KOPT-K1 (cell line): Measurements from ENCODE around the gene AFF3.

Experiments
- H3K27ac ChIP-seq: fragments of 200-600 bp; sonication (generic); 2 replicates; pipeline ENCODE4 v1.5.1; 2016; ENCODE audit warnings: antibody characterized with exemption, mild to moderate bottlenecking, low read depth, low read length; ENCODE audit not compliant: poor library complexity, severe bottlenecking
- H3K36me3 ChIP-seq: fragments of 200-600 bp; sonication (generic); 2 replicates; pipeline ENCODE4 v1.5.1; 2017; ENCODE audit warnings: antibody characterized with exemption, mild to moderate bottlenecking, low read length, moderate library complexity; ENCODE audit not compliant: insufficient read depth
- H3K9me3 ChIP-seq: fragments of 200-600 bp; sonication (generic); 2 replicates; pipeline ENCODE4 v1.5.1; 2017; ENCODE audit warnings: antibody characterized with exemption, low read length, mild to moderate bottlenecking; ENCODE audit not compliant: insufficient read depth, poor library complexity, severe bottlenecking

The AFF3 gene

GRCh38 chr2:99809259-99809900, 333.0 kb downstream of the AFF3 start:
- H3K36me3 ChIP-seq, result no peaks in the 10 kb centered on the region
- no peak overlapping the region for H3K27ac ChIP-seq
- H3K9me3 ChIP-seq, result no peaks in the 10 kb centered on the region

GRCh38 chr2:99808361-99809200, 333.8 kb downstream of the AFF3 start:
- no peaks in the 10 kb centered on the region for H3K36me3 ChIP-seq
- H3K27ac ChIP-seq, result no peak overlapping the region
- peaks cover 2% of the 10 kb centered on the region for H3K9me3 ChIP-seq

GRCh38 chr2:99806758-99807157, 335.6 kb downstream of the AFF3 start:
- Histone ChIP-seq H3K27ac (no peak overlapping the region), H3K36me3 (no peaks in the 10 kb centered on the region)

GRCh38 chr2:99805930-99806476, 336.4 kb downstream of the AFF3 start:
- H3K27ac ChIP-seq, result no peak overlapping the region
- no peaks in the 10 kb centered on the region for H3K36me3 ChIP-seq
- H3K9me3 ChIP-seq, result peaks cover 8% of the 10 kb centered on the region

More at GRCh38 chr2:99806758-99807157, 335.6 kb downstream of the AFF3 start:
- H3K9me3 ChIP-seq, result peaks cover 8% of the 10 kb centered on the region

GRCh38 chr2:99803846-99804245, 338.5 kb downstream of the AFF3 start:
- no peaks in the 10 kb centered on the region for H3K36me3 ChIP-seq
- peak overlapping the region; percentile 27 for H3K27ac ChIP-seq
- H3K9me3 ChIP-seq, result peaks cover 8% of the 10 kb centered on the region

- H3K27ac ChIP-seq, result no peak overlapping the region
- H3K36me3 ChIP-seq, result no peaks in the 10 kb centered on the region
Observed at GRCh38 chr2:99802734-99803133, 339.7 kb downstream of the AFF3 start.

GRCh38 chr2:99801327-99801901, 341.0 kb downstream of the AFF3 start:
- H3K9me3 ChIP-seq, result peaks cover 22% of the 10 kb centered on the region
- no peak overlapping the region for H3K27ac ChIP-seq
- H3K36me3 ChIP-seq, result no peaks in the 10 kb centered on the region

More at GRCh38 chr2:99802734-99803133, 339.7 kb downstream of the AFF3 start:
- H3K9me3 ChIP-seq, result peaks cover 9% of the 10 kb centered on the region

GRCh38 chr2:99797475-99797874, 344.9 kb downstream of the AFF3 start:
- no peak overlapping the region for H3K27ac ChIP-seq
- peaks cover 16% of the 10 kb centered on the region for H3K9me3 ChIP-seq
- no peaks in the 10 kb centered on the region for H3K36me3 ChIP-seq

GRCh38 chr2:99794414-99794813, 348.0 kb downstream of the AFF3 start:
- Histone ChIP-seq H3K36me3 (no peaks in the 10 kb centered on the region), H3K27ac (no peak overlapping the region), H3K9me3 (peaks cover 16% of the 10 kb centered on the region)

- H3K9me3 ChIP-seq, result peaks cover 16% of the 10 kb centered on the region
- no peak overlapping the region for H3K27ac ChIP-seq
- no peaks in the 10 kb centered on the region for H3K36me3 ChIP-seq
Observed at GRCh38 chr2:99793022-99793421, 349.4 kb downstream of the AFF3 start.

- no peaks in the 10 kb centered on the region for H3K9me3 ChIP-seq
- H3K27ac ChIP-seq, result no peak overlapping the region
- H3K36me3 ChIP-seq, result no peaks in the 10 kb centered on the region
Observed at GRCh38 chr2:99789849-99790248, 352.5 kb downstream of the AFF3 start.

- H3K27ac ChIP-seq, result no peak overlapping the region
- no peaks in the 10 kb centered on the region for H3K9me3 ChIP-seq
- H3K36me3 ChIP-seq, result no peaks in the 10 kb centered on the region
Observed at GRCh38 chr2:99787769-99788382, 354.5 kb downstream of the AFF3 start.

GRCh38 chr2:99786636-99787390, 355.6 kb downstream of the AFF3 start:
- Histone ChIP-seq H3K9me3 (no peaks in the 10 kb centered on the region), H3K36me3 (no peaks in the 10 kb centered on the region), H3K27ac (no peak overlapping the region)

GRCh38 chr2:99784946-99785345, 357.4 kb downstream of the AFF3 start:
- Histone ChIP-seq H3K36me3 (no peaks in the 10 kb centered on the region), H3K27ac (no peak overlapping the region), H3K9me3 (no peaks in the 10 kb centered on the region)
